ENCODE measurements around the gene PLAGL2. TPM values are rescaled to one million over a fixed set of nuclear protein-coding genes. Genes with fewer than 3 reads are reported as not detected.
"Not testable (repeated sequence)": the region's sequence is repeated elsewhere in the genome, so short reads cannot be mapped to it uniquely, and the experiment has no call there.

Gene PLAGL2
- polyA plus RNA-seq, 1 donor (not counting 4 experiments of a cell fraction or from before 2014, with no cell fraction given) = 4.3 TPM

GRCh38 chr20:32193996-32194395, 13.5 kb downstream of the PLAGL2 start:
- TF ChIP-seq EZH2 (IDR thresholded peaks at IDR 0.05; ENCODE audit: low read length) (no peak), CTCF (optimal IDR thresholded peaks at IDR 0.05 in 1 of 3, IDR thresholded peaks at IDR 0.05 in 1 of 3, conservative IDR thresholded peaks at IDR 0.05 in 1 of 3; ENCODE audit: extremely low read depth in 1 of 3, insufficient read depth in 2 of 3, low read length in 3 of 3) (no peak)
- Histone ChIP-seq H3K4me3 (ENCODE audit: control insufficient read depth in 2 of 3, extremely low read depth in 1 of 3, insufficient read depth in 2 of 3, low read depth in 1 of 3, low read length in 3 of 3) (no peak overlapping the region), H3K9me3 (ENCODE audit: control insufficient read depth, low read depth, low read length) (no peaks in the 10 kb centered on the region), H3K27ac (ENCODE audit: control insufficient read depth, insufficient read depth, low read length) (no peak overlapping the region), H3K9me1 (ENCODE audit: control insufficient read depth, extremely low read depth, insufficient read depth, low read length) (no peaks in the 10 kb centered on the region), H3K27me3 (ENCODE audit: control insufficient read depth, extremely low read depth, insufficient read depth, low read length) (no peaks in the 10 kb centered on the region), H3K9ac (ENCODE audit: control insufficient read depth, extremely low read depth, insufficient read depth, low read length) (no peak overlapping the region), H3K4me1 (ENCODE audit: control insufficient read depth, extremely low read depth, insufficient read depth, low read length) (peaks cover 3% of the 10 kb centered on the region), H3K79me2 (ENCODE audit: control insufficient read depth, insufficient read depth, low read length) (peaks cover 9% of the 10 kb centered on the region), H3K4me2 (ENCODE audit: control insufficient read depth, extremely low read depth, insufficient read depth, low read depth, low read length) (no peak overlapping the region), H3K36me3 (ENCODE audit: control insufficient read depth in 2 of 2, extremely low read depth in 1 of 2, insufficient read depth in 2 of 2, low read length in 2 of 2) (peaks cover 25 to 29% of the 10 kb centered on the region in 2 experiments), H2AFZ (ENCODE audit: control insufficient read depth, low read length) (no peak overlapping the region), H4K20me1 (ENCODE audit: control insufficient read depth, extremely low read depth, insufficient read depth, low read length) (peaks cover 6% of the 10 kb centered on the region)
- no peak for FAIRE-seq
- DNase-seq (ENCODE audit: low read depth, low spot score) = no peak
- dilution Hi-C loops (cut with MboI; ENCODE audit: extremely low pct_ligation_motif_present, low sequenced_read_pairs) = no loop called here

GRCh38 chr20:32193336-32193735, 14.2 kb downstream of the PLAGL2 start:
- H3K9me1 ChIP-seq (ENCODE audit: control insufficient read depth, extremely low read depth, insufficient read depth, low read length); DNase-seq (ENCODE audit: low read depth, low spot score); H3K27ac ChIP-seq (ENCODE audit: control insufficient read depth, insufficient read depth, low read length); dilution Hi-C loops (cut with MboI; ENCODE audit: extremely low pct_ligation_motif_present, low sequenced_read_pairs); H3K27me3 ChIP-seq (ENCODE audit: control insufficient read depth, extremely low read depth, insufficient read depth, low read length); H3K79me2 ChIP-seq (ENCODE audit: control insufficient read depth, insufficient read depth, low read length); H3K9ac ChIP-seq (ENCODE audit: control insufficient read depth, extremely low read depth, insufficient read depth, low read length); H2AFZ ChIP-seq (ENCODE audit: control insufficient read depth, low read length); H3K9me3 ChIP-seq (ENCODE audit: control insufficient read depth, low read depth, low read length); H3K4me1 ChIP-seq (ENCODE audit: control insufficient read depth, extremely low read depth, insufficient read depth, low read length); H4K20me1 ChIP-seq (ENCODE audit: control insufficient read depth, extremely low read depth, insufficient read depth, low read length); FAIRE-seq; H3K4me3 ChIP-seq (ENCODE audit: control insufficient read depth in 2 of 3, extremely low read depth in 1 of 3, insufficient read depth in 2 of 3, low read depth in 1 of 3, low read length in 3 of 3); H3K4me2 ChIP-seq (ENCODE audit: control insufficient read depth, extremely low read depth, insufficient read depth, low read depth, low read length): not testable (repeated sequence)
- H3K36me3 ChIP-seq (ENCODE audit: control insufficient read depth in 2 of 2, extremely low read depth in 1 of 2, insufficient read depth in 2 of 2, low read length in 2 of 2) = peaks cover 23 to 25% of the 10 kb centered on the region in 2 experiments

GRCh38 chr20:32192698-32193097, 14.8 kb downstream of the PLAGL2 start:
- peaks cover 19 to 24% of the 10 kb centered on the region in 2 experiments for H3K36me3 ChIP-seq (ENCODE audit: control insufficient read depth in 2 of 2, extremely low read depth in 1 of 2, insufficient read depth in 2 of 2, low read length in 2 of 2)
- H2AFZ ChIP-seq (ENCODE audit: control insufficient read depth, low read length) = no peak overlapping the region
- DNase-seq (ENCODE audit: low read depth, low spot score) = no peak
- H3K9me3 ChIP-seq (ENCODE audit: control insufficient read depth, low read depth, low read length) = no peaks in the 10 kb centered on the region
- H3K4me1 ChIP-seq (ENCODE audit: control insufficient read depth, extremely low read depth, insufficient read depth, low read length) = peaks cover 3% of the 10 kb centered on the region
- no peak overlapping the region for H3K4me2 ChIP-seq (ENCODE audit: control insufficient read depth, extremely low read depth, insufficient read depth, low read depth, low read length)
- no peak overlapping the region for H3K9ac ChIP-seq (ENCODE audit: control insufficient read depth, extremely low read depth, insufficient read depth, low read length)
- dilution Hi-C loops (cut with MboI; ENCODE audit: extremely low pct_ligation_motif_present, low sequenced_read_pairs) = no loop called here
- H3K4me3 ChIP-seq (ENCODE audit: control insufficient read depth in 2 of 3, extremely low read depth in 1 of 3, insufficient read depth in 2 of 3, low read depth in 1 of 3, low read length in 3 of 3) = no peak overlapping the region
- peaks cover 6% of the 10 kb centered on the region for H4K20me1 ChIP-seq (ENCODE audit: control insufficient read depth, extremely low read depth, insufficient read depth, low read length)
- FAIRE-seq = no peak
- no peaks in the 10 kb centered on the region for H3K9me1 ChIP-seq (ENCODE audit: control insufficient read depth, extremely low read depth, insufficient read depth, low read length)
- no peak for TF ChIP-seq EZH2 (IDR thresholded peaks at IDR 0.05; ENCODE audit: low read length)
- no peak for TF ChIP-seq CTCF (optimal IDR thresholded peaks at IDR 0.05 in 1 of 3, IDR thresholded peaks at IDR 0.05 in 1 of 3, conservative IDR thresholded peaks at IDR 0.05 in 1 of 3; ENCODE audit: extremely low read depth in 1 of 3, insufficient read depth in 2 of 3, low read length in 3 of 3)
- no peak overlapping the region for H3K27ac ChIP-seq (ENCODE audit: control insufficient read depth, insufficient read depth, low read length)
- no peaks in the 10 kb centered on the region for H3K27me3 ChIP-seq (ENCODE audit: control insufficient read depth, extremely low read depth, insufficient read depth, low read length)
- H3K79me2 ChIP-seq (ENCODE audit: control insufficient read depth, insufficient read depth, low read length) = peaks cover 2% of the 10 kb centered on the region
